Muscle of arm (tissue), 12 donors: Measurements from ENCODE around the gene PMS2. TPM values are rescaled to one million over a fixed set of nuclear protein-coding genes. Genes with fewer than 3 reads are reported as not detected.
"Not testable (repeated sequence)": the region's sequence is repeated elsewhere in the genome, so short reads cannot be mapped to it uniquely, and the experiment has no call there.

ENCODE experiments used
- DNase-seq: peaks from one replicate; pipeline ENCODE4 v3.0.0-alpha.2; 2013
- polyA plus RNA-seq, 12 donors: library from polyadenylated mRNA; unstranded; fragments of 120-200 nt; gene quantifications; one replicate each; pipeline ENCODE4 v1.2.1, GENCODE V29; 2013; ENCODE audit not compliant: insufficient read length in 12 of 12

The PMS2 gene
- polyA plus RNA-seq, 12 donors, result 8.9 to 19.1 (median 11.4) TPM; not detected in 1

- no peak for DNase-seq
Observed at GRCh38 chr7:6020371-6021286, 11.8 kb upstream of the PMS2 start.

- DNase-seq, result no peak
Observed at GRCh38 chr7:6016653-6016966, 7.8 kb upstream of the PMS2 start.

GRCh38 chr7:6015917-6016652 lies 7.2 kb upstream of the PMS2 start:
- peak; percentile 64 for DNase-seq

GRCh38 chr7:6012355-6013104 lies 3.7 kb upstream of the PMS2 start:
- no peak for DNase-seq

GRCh38 chr7:6011541-6011940 lies 2.7 kb upstream of the PMS2 start:
- DNase-seq, result no peak

GRCh38 chr7:6010370-6010769 lies 1.5 kb upstream of the PMS2 start:
- not testable (repeated sequence) for DNase-seq

- DNase-seq, result not testable (repeated sequence)
Observed at GRCh38 chr7:6007835-6008590, 836 bp downstream of the PMS2 start.

GRCh38 chr7:6007386-6007785 lies 1.5 kb downstream of the PMS2 start:
- no peak for DNase-seq

GRCh38 chr7:5997210-5997808 lies 11.5 kb downstream of the PMS2 start:
- peak; percentile 63 for DNase-seq

- not testable (repeated sequence) for DNase-seq
Observed at GRCh38 chr7:5987061-5987460, 21.8 kb downstream of the PMS2 start.

GRCh38 chr7:5979680-5980314 lies 29.1 kb downstream of the PMS2 start:
- not testable (repeated sequence) for DNase-seq

- DNase-seq, result not testable (repeated sequence)
Observed at GRCh38 chr7:5973580-5973979, 35.3 kb downstream of the PMS2 start.

GRCh38 chr7:5970347-5970911 lies 38.4 kb downstream of the PMS2 start, which contains the start of gene RSPH10B:
Gene RSPH10B, minus strand, starts transcription at chr7:5970689. Its CDS starts 3,573 bp downstream, at chr7:5967116.
- DNase-seq, result not testable (repeated sequence)

- not testable (repeated sequence) for DNase-seq
Observed at GRCh38 chr7:5963810-5964209, 45.0 kb downstream of the PMS2 start.

GRCh38 chr7:5963205-5963604 lies 45.6 kb downstream of the PMS2 start:
- not testable (repeated sequence) for DNase-seq

- not testable (repeated sequence) for DNase-seq
Observed at GRCh38 chr7:5934945-5935450, 73.9 kb downstream of the PMS2 start.

GRCh38 chr7:5931905-5932644 lies 76.8 kb downstream of the PMS2 start:
- DNase-seq, result peak; percentile 2

GRCh38 chr7:5931250-5931649 lies 77.6 kb downstream of the PMS2 start:
- DNase-seq, result not testable (repeated sequence)

GRCh38 chr7:5930290-5930689 lies 78.6 kb downstream of the PMS2 start:
- DNase-seq, result not testable (repeated sequence)
